Esophagus muscularis mucosa (tissue), 4 donors: ENCODE results near the gene SERPINB7.

ENCODE experiments used
- EP300 ChIP-seq: sonication (generic); formaldehyde crosslinking; IDR thresholded peaks from one replicate; pipeline ENCODE4 v1.6.1; 2017; ENCODE audit warnings: antibody characterized with exemption
- POLR2A ChIP-seq: fragments of 450-650 bp; IDR thresholded peaks from one replicate; pipeline ENCODE4 v1.6.1; 2017; ENCODE audit warnings: antibody characterized with exemption, moderate library complexity, mild to moderate bottlenecking, low read depth
- POLR2AphosphoS5 ChIP-seq, 2 donors: sonication (generic); formaldehyde crosslinking; IDR thresholded peaks; one replicate each; pipeline ENCODE4 v1.6.1; 2017; ENCODE audit warnings: antibody characterized with exemption in 2 of 2
- TF ChIP-seq, protein P1 (sequence below), 3 experiments: fragments of 200-600 bp in 2 of 3; fragments of 450-650 bp in 1 of 3; sonication (generic) in 2 of 3; IDR thresholded peaks; one replicate each; pipeline ENCODE4 v1.5.1; 2017 to 2019; ENCODE audit warnings: antibody characterized with exemption in 3 of 3, mild to moderate bottlenecking in 2 of 3, moderate library complexity in 1 of 3

GRCh38 chr18:63752636-63753035, 22.6 kb upstream of the SERPINB7 start:
- TF ChIP-seq, protein P1, sequence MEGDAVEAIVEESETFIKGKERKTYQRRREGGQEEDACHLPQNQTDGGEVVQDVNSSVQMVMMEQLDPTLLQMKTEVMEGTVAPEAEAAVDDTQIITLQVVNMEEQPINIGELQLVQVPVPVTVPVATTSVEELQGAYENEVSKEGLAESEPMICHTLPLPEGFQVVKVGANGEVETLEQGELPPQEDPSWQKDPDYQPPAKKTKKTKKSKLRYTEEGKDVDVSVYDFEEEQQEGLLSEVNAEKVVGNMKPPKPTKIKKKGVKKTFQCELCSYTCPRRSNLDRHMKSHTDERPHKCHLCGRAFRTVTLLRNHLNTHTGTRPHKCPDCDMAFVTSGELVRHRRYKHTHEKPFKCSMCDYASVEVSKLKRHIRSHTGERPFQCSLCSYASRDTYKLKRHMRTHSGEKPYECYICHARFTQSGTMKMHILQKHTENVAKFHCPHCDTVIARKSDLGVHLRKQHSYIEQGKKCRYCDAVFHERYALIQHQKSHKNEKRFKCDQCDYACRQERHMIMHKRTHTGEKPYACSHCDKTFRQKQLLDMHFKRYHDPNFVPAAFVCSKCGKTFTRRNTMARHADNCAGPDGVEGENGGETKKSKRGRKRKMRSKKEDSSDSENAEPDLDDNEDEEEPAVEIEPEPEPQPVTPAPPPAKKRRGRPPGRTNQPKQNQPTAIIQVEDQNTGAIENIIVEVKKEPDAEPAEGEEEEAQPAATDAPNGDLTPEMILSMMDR (IDR thresholded peaks at IDR 0.05): no peak
- no peak for TF ChIP-seq POLR2A
- no peak for TF ChIP-seq POLR2AphosphoS5 (IDR thresholded peaks at IDR 0.05)
- TF ChIP-seq EP300: no peak
